GM19328 (cell line): ENCODE results near the gene OR6C75.
"Not testable (repeated sequence)": the region's sequence is repeated elsewhere in the genome, so short reads cannot be mapped to it uniquely, and the experiment has no call there.

Experiments
- ATAC-seq: cut with Tn5 transposase; IDR thresholded peaks from one replicate; pipeline ENCODE4 v1.9.1; 2021; ENCODE audit warnings: mild to moderate bottlenecking, moderate library complexity; ENCODE audit not compliant: unreplicated experiment

OR6C75 gene

DNA sequence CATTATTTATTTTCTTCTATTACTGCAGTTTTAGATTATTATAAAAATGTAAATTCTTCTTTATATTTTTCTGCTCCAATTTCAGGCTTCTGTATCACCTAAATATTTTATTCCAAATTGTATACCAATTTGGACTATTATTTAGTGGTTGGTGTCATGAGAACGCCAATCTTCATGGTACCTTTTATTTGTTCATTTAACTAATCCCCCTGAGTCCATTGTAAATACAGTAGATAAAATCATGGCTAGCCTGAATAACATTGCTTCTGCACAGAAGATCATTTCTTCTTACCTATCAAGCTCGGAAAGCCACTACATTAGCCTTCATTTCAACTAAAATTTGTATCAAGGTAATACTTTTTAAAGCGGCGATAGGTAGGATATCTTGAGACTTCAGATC lies at the start of gene OR6C75:
TSS of gene OR6C75 (plus strand) at position 301 of the 400 bp plus-strand sequence. CDS start 2,136 bp downstream, outside the sequence.
- ATAC-seq: no peak

- no peak for ATAC-seq
Measured at GRCh38 chr12:55314043-55314442, 48.7 kb upstream of the OR6C75 start, which contains the start of gene OR6C1. OR6C1 (plus strand) TSS chr12:55314343; CDS start chr12:55320600, 6,257 bp downstream.

- ATAC-seq: no peak
Measured at GRCh38 chr12:55320201-55320600, 42.6 kb upstream of the OR6C75 start.

DNA sequence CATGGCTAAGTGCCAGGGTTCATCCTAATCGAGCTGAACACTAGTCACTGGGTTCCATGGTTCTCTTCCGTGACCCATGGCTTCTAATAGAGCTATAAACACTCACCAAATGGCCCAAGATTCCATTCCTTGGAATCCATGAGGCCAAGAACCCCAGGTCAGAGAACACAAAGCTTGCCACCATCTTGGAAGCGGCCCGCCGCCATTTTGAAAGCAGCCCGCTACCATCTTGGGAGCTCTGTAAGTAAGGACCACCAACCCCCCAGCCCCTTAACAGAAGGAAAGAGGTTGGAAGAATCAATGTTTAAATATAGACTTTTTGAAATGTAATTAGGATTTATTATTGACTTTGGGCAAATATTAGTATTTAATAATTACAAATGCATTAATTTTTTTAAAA lies 37.0 kb upstream of the OR6C75 start:
- not testable (repeated sequence) for ATAC-seq

DNA sequence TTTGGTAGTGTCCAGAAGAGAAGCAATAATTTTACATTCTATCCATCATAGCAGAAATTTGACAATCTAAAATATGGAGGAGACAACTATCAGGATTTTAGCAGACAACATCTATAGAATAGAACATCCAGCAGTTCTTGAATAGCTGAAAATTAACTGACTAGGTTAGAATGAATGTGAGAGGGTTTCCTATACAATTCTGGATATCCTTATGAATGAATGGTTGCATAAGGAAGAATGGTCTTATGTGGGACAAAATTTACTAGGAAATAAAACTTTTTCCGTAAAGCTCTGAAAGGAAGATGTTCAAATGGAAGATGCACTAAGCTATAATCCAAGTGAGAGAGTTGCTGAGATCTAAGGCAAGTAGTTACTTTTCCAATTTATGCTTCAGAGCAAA lies 32.3 kb upstream of the OR6C75 start, which contains the start of gene OR6C3:
TSS of gene OR6C3 (plus strand) at position 301 of the 400 bp plus-strand sequence. CDS start 955 bp downstream, outside the sequence.
- no peak for ATAC-seq

DNA sequence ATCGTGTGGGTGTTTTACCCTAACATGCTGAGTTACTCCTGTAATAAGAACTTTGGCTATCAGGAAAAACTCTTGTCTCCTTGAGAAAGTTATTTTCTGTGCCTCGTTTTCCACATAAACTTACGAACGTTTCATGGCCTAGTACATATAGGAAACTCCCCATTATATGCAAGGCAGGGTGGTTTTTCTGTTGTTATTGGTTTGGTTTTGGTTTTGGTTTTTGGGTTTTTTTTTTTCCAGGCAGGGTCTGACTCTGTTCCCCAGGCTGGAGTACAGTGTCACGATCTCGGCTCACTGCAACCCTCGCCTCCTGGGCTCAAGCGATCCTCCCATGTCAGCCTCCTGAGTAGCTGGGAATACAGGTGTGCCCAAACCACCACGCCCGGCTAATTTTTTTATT lies 26.8 kb upstream of the OR6C75 start:
- ATAC-seq: no peak

- ATAC-seq: not testable (repeated sequence)
Measured at GRCh38 chr12:55355338-55355737, 7.4 kb upstream of the OR6C75 start.

- ATAC-seq: no peak
Measured at GRCh38 chr12:55365086-55365485, 2.3 kb downstream of the OR6C75 start.

GRCh38 chr12:55372521-55372920 lies 9.7 kb downstream of the OR6C75 start:
- ATAC-seq: no peak

DNA sequence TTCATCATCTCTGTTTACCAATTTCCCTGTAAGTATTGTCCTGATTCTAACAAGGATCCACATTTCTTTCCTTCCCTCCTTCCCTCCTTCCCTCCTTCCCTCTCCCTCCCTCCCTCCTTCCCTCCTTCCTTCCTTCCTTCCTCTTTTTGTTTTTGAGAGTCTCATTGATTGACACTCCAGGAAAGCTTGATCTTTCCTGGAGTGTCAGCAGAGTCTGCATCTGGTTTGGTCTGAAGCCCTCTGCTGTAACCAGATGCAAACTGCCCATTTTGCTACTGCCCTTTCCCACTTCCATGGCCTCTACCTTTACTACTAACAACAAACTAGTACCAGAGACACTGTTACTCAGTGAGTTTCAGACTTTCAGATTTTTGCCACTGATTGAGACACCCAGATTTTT lies 23.1 kb downstream of the OR6C75 start:
- no peak for ATAC-seq

DNA sequence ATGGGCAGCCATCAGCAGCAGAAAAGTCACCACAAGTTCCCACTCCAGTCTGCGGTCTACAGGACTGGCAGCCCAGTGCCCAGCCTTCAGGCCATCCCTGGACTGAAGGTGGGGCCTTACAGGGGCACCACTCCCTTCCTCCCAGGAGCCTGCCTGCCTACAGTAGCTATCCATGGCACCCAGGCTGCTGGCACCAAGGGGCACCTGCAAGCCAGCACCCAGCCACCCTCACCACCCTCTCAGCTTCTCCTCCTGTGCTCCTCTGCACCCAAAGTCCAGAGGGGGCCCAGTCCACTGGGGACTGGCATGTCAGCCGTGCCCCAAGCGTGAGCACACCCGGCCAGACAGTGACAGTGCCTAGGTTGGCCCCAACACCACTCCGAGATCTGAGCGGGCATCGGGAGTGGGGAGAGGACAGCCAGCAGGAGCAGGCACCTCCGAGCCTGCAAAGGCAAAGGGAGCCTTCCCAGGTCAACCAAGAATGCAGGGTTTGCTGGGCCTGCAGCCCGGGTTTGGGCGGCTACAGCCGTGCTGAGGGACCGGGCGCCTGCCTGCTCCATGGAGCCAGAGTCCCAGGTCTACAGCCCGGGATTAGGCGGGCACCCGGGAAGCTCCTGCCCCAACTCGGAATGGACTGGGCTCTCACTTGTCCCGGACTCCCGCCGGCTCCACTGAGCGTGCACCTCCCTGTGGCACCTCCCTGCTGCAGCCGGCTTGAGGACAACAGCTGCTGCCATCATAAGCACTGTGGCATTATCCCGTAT lies 29.4 kb downstream of the OR6C75 start:
- ATAC-seq: no peak

GRCh38 chr12:55396326-55396725 lies 33.6 kb downstream of the OR6C75 start:
- no peak for ATAC-seq

DNA sequence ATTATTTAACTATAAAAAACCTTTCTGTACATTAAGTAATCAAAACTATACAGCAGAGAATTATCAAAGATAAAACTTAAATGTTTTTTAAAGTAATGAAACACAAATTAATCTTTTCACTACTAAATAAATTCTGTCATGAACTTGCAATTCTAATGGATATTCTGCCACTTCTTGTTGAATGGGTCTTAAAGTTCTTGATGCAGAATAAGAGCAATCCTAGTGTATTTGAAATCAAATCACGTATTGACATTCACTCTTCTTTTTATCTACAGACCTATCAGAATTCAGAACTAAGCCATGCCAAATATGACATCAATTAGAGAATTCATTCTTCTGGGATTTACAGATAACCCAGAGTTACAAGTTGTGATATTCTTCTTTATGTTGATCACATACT lies 37.5 kb downstream of the OR6C75 start, which contains the start of gene OR6C65:
TSS of gene OR6C65 (plus strand) at position 301 of the 400 bp plus-strand sequence. CDS start at position 301, 0 bp downstream.
- ATAC-seq: no peak

DNA sequence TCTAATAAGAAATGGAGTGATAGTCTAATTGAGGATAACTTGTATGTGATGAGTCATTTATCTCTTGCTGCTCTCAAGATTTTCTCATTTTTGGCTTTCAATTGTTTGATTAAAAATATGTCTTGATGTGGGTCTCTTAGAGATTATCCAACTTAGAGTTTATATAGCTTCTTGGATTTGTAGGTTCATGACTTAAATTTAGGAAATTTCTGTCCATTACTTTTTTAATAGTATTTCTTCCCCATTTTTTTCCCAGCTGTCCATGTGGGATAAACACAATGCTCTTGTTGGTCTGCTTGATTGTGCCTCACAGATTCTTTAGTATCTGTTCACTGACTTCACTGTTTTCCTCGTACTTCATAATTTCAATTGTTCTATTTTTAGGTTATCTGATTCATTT lies 45.1 kb downstream of the OR6C75 start:
- no peak for ATAC-seq

- not testable (repeated sequence) for ATAC-seq
Measured at GRCh38 chr12:55409133-55409532, 46.4 kb downstream of the OR6C75 start.

DNA sequence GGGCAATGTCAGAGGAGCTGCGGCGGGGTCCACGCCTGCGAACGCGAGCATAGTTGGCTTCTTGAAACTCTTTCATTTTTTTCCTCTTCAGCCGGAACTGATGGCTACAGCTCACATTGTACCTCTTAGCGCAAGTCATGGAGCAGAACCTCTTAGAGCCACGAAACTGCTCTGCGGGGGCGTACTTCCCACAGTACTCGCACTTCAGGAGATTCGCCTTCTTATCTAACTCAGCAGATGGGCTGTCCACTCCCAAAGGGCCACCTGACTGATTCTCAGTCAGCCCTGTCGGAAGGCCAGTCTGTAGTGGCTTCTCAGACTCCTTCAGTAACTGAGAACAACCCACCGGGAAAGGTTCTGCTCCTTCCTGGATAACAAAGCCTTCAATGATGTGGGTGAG lies 49.4 kb downstream of the OR6C75 start:
- ATAC-seq: not testable (repeated sequence)

DNA sequence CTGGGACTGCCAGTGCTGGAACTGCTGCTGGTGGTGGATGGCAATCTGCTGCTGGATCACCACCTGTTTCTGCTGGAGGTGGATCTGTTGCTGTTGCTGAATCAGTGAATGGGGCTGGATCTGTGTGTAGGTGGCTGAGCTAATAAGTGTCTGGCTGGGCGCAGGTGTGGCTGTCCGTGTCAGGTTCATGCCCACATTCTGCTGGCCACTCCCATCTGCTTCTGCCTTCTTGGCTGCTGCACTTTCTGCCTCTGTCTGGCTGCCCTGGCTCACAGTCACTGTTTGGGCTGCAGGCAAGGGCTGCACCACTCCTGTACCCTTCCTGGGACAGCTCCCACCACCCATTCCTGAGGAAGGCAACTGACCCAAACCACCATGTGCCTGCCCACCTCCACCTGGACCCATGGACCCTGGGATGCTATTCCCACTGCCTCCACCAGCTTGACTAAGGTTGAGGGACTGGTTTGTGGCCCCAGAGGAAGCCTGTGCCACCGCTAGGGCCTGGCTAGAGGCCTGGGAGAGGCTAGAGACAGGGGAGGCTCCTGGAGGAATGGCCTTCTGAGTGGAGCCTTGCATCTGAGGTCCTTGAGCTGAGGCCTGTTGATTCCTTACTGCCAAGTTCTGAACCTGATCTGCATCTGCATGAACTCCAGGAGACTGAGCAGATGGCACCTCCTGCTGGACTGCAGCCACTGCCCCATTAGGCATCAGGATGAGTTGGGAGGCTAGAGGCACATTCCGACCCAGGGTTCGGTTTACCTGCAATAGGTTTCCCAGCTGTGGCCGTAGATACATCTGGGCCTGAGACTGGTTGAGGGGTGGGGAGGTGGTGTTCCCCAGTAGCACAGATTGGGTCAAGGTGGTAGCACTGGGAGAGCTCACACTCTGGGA lies 51.0 kb downstream of the OR6C75 start:
- not testable (repeated sequence) for ATAC-seq

DNA sequence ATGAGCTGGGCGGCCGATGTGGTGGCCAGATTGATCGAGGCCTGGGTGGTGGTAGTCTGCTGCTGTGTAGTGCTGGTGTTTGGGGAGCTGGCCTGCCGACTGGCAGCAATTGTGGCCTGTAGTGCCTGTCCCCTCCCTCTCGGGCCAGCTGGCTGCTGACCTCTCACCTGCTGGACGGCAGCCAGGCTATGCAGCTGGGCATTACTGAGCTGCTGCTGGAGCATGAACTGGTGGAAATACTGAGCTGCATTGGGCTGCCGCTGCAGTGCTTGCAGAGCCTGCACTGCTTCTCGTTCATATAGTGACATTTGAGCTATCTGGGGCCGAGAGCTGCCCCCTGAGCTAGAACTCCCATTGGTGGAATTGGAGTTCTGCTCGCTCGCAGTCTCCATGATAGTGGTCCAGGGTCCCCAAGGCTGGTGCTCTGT lies 51.6 kb downstream of the OR6C75 start:
- ATAC-seq: not testable (repeated sequence)

DNA sequence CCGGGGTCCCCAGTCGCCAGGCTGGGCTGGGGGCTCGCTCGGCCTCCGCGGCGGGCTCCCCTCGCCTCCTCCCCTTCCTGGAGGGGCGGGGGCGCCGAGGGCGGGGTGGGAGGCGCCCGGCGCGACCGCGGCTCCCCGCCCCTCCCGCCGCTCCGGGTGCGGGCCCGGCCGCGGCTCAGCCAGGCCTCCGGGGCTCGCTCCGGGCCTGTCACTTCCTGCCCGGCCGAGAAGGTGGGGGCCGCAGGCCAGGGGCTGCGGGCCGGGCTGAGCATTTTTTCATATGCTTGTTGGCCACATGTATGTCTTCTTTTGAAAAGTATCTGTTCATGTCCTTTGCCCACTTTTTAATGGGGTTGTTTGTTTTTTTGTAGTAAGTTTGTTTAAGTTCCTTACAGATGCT lies 52.1 kb downstream of the OR6C75 start:
- not testable (repeated sequence) for ATAC-seq

DNA sequence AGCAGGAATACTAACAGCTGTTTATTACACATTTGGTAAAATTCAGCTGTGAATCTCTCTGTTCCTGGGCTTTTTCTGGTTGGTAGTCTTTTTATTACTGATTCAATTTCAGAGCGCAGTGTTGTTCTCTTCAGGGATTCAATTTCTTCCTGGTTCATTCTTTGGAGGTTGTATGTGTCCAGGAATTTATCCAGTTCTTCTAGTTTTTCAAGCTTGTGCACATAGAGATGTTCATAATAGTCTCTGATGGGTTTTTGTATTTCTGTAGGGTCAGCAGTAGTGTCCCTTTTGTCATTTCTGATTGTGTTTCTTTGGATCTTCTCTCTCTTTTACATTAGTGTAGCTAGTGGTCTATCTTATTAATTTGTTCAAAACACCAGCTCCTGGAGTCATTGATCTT lies 54.2 kb downstream of the OR6C75 start:
- no peak for ATAC-seq
